ENCODE results near the gene CPSF3. TPM values are rescaled to one million over a fixed set of nuclear protein-coding genes. Genes with fewer than 3 reads are reported as not detected.

CPSF3 gene
- total and polyA plus RNA-seq, 9 of the 15 experiments (the other 6 are each of a cell fraction or from before 2014, with no cell fraction given) = 54.2 to 151 (median 94.5) TPM

DNA sequence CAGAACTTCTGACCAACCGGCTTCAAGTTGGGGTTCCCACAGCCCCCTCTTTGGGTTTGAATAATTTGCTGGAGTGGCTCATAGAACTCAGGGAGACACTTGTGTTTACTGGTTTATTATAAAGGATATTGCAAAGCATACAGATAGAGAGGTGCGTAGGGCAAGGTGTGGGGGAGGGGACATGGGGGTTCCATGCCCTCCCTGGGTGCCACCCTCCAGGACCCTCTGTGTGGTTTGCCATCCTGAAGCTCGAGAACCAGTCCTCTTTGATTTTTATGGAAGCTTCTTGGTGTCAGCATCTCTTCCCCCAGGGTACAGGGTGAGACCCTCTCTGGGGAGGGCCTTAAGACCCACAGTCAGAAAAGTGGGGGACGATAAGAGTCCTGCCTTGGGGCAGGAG is 38.9 kb upstream of the CPSF3 start:
- Histone ChIP-seq H3K9me1 (ENCODE audit: control insufficient read depth, insufficient read depth, low read length) (no peaks in the 10 kb centered on the region), H3K27ac (ENCODE audit: extremely low read depth, low read depth, low read length) (no peak overlapping the region), H2AFZ (ENCODE audit: low read depth, low read length) (no peak overlapping the region), H3K4me3 (no peak overlapping the region), H3K9ac (ENCODE audit: insufficient read depth in 1 of 2, low read depth in 2 of 2, low read length in 2 of 2) (no peak overlapping the region), H3K79me2 (ENCODE audit: control insufficient read depth, insufficient read depth, low read length) (no peaks in the 10 kb centered on the region), H3K27me3 (ENCODE audit: control insufficient read depth in 2 of 2, insufficient read depth in 2 of 2, low read length in 2 of 2) (no peaks in the 10 kb centered on the region), H3K36me3 (ENCODE audit: control insufficient read depth, insufficient read depth, low read length) (no peaks in the 10 kb centered on the region), H3K9me3 (replicated peaks; ENCODE audit: control insufficient read depth, insufficient read depth, low read depth, low read length) (no peaks in the 10 kb centered on the region), H3K4me1 (replicated peaks in 1 of 2; ENCODE audit: control insufficient read depth in 2 of 2, insufficient read depth in 2 of 2, low read length in 2 of 2) (peaks cover 8 to 10% of the 10 kb centered on the region in 2 experiments; a peak in 4 of 5 replicates), H4K20me1 (replicated peaks; ENCODE audit: control insufficient read depth, insufficient read depth, low read length) (no peaks in the 10 kb centered on the region), H3K4me2 (ENCODE audit: insufficient read depth, low read length) (no peak overlapping the region)
- no TSS peak for BruUV-seq (replicated peaks)
- CTCF ChIA-PET (ENCODE audit: low intra/inter-chr PET ratio) = no interaction called here
- no peak for FAIRE-seq
- DNase-seq (ENCODE audit: extremely low read depth in 1 of 4, low spot score in 3 of 4) = no peak
- no peak for ATAC-seq
- TF ChIP-seq ARHGAP35 (IDR thresholded peaks at IDR 0.05; ENCODE audit: partially characterized antibody) = no peak
- no peak for TF ChIP-seq SNRNP70 (optimal IDR thresholded peaks at IDR 0.05; ENCODE audit: low read depth, low read length)
- TF ChIP-seq ZNF41 (CRISPR knock-in tag; conservative IDR thresholded peaks at IDR 0.05) = no peak
- TF ChIP-seq XRCC3 (IDR thresholded peaks at IDR 0.05) = no peak
- intact Hi-C loops (cut with micrococcal nuclease) (no loop called here), in situ Hi-C loops (cut with MboI) (no loop called here)
- 52% methylated on average over 3 of the region's 4 CpGs for WGBS (ENCODE audit: insufficient coverage, low coverage, missing lambda C conversion rate)
- POLR2A ChIA-PET = no interaction called here

DNA sequence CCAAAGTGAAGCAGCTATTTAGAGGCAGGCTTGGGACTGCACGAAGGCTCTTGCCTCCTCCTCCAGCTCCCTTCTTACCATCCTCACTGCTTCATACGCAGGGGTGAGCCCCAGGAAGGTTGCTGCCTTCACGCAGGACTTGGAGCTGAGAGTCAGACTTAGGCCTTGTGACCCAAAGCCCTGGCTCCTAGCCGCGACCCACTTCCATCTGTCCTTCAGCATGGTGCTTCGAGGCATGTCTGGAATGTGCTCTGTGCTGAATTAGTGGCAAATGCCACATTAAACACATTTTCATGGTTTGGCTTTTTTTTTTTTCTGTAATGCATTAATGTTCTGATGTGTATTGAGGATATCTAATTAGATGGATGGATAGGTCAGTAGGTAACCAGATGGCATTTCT is 37.6 kb upstream of the CPSF3 start:
- in situ Hi-C loops (cut with MboI) (no loop called here), intact Hi-C loops (cut with micrococcal nuclease) (no loop called here)
- H2AFZ ChIP-seq (ENCODE audit: low read depth, low read length) = no peak overlapping the region
- DNase-seq (ENCODE audit: extremely low read depth in 1 of 4, low spot score in 3 of 4) (no peak), FAIRE-seq (no peak), ATAC-seq (no peak)
- no peak overlapping the region for H3K27ac ChIP-seq (ENCODE audit: extremely low read depth, low read depth, low read length)
- H3K9me1 ChIP-seq (ENCODE audit: control insufficient read depth, insufficient read depth, low read length) = no peaks in the 10 kb centered on the region
- BruUV-seq (replicated peaks) = no TSS peak
- H3K9ac ChIP-seq (ENCODE audit: insufficient read depth in 1 of 2, low read depth in 2 of 2, low read length in 2 of 2) = no peak overlapping the region
- CTCF ChIA-PET (ENCODE audit: low intra/inter-chr PET ratio) = no interaction called here
- H3K36me3 ChIP-seq (ENCODE audit: control insufficient read depth, insufficient read depth, low read length) = no peaks in the 10 kb centered on the region
- no peak overlapping the region for H3K4me2 ChIP-seq (ENCODE audit: insufficient read depth, low read length)
- no peaks in the 10 kb centered on the region for H3K9me3 ChIP-seq (replicated peaks; ENCODE audit: control insufficient read depth, insufficient read depth, low read depth, low read length)
- peaks cover 8 to 9% of the 10 kb centered on the region in 2 experiments; a peak in 4 of 5 replicates for H3K4me1 ChIP-seq (replicated peaks in 1 of 2; ENCODE audit: control insufficient read depth in 2 of 2, insufficient read depth in 2 of 2, low read length in 2 of 2)
- H3K4me3 ChIP-seq = no peak overlapping the region
- POLR2A ChIA-PET = interaction anchor here (0.6 kb wide), 1 partner anchor 1012 kb away, joined by 3 read pairs; no protein-coding TSS in a partner anchor
- no peaks in the 10 kb centered on the region for H3K79me2 ChIP-seq (ENCODE audit: control insufficient read depth, insufficient read depth, low read length)
- H4K20me1 ChIP-seq (replicated peaks; ENCODE audit: control insufficient read depth, insufficient read depth, low read length) = no peaks in the 10 kb centered on the region
- no peaks in the 10 kb centered on the region for H3K27me3 ChIP-seq (ENCODE audit: control insufficient read depth in 2 of 2, insufficient read depth in 2 of 2, low read length in 2 of 2)
- 60% methylated on average over 6 of the region's 6 CpGs for WGBS (ENCODE audit: insufficient coverage, low coverage, missing lambda C conversion rate)
- no peak for TF ChIP-seq SRSF7 (optimal IDR thresholded peaks at IDR 0.05; ENCODE audit: low read depth, low read length)
- no peak for TF ChIP-seq ZNF445 (CRISPR knock-in tag; IDR thresholded peaks at IDR 0.05; ENCODE audit: low read depth)
- TF ChIP-seq U2AF1 (optimal IDR thresholded peaks at IDR 0.05; ENCODE audit: low read depth, low read length) = no peak
- TF ChIP-seq CBX5 (IDR thresholded peaks at IDR 0.05; ENCODE audit: borderline replicate concordance, low read depth) = no peak
- TF ChIP-seq ZNF282 (CRISPR knock-in tag; IDR thresholded peaks at IDR 0.05) = no peak
- no peak for TF ChIP-seq NFIC (IDR thresholded peaks at IDR 0.05)
- no peak for TF ChIP-seq SRSF1 (IDR thresholded peaks at IDR 0.05; ENCODE audit: low read depth, low read length)
- TF ChIP-seq, protein P1, sequence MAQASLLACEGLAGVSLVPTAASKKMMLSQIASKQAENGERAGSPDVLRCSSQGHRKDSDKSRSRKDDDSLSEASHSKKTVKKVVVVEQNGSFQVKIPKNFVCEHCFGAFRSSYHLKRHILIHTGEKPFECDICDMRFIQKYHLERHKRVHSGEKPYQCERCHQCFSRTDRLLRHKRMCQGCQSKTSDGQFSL (CRISPR knock-in tag; IDR thresholded peaks at IDR 0.05) = no peak
- TF ChIP-seq, protein P1 (tag; IDR thresholded peaks at IDR 0.05) = no peak
- TF ChIP-seq SMARCC2 (IDR thresholded peaks at IDR 0.05; ENCODE audit: low read depth) = no peak
- no peak for TF ChIP-seq FOSL1 (tag; conservative IDR thresholded peaks at IDR 0.05)
- TF ChIP-seq, protein P2, sequence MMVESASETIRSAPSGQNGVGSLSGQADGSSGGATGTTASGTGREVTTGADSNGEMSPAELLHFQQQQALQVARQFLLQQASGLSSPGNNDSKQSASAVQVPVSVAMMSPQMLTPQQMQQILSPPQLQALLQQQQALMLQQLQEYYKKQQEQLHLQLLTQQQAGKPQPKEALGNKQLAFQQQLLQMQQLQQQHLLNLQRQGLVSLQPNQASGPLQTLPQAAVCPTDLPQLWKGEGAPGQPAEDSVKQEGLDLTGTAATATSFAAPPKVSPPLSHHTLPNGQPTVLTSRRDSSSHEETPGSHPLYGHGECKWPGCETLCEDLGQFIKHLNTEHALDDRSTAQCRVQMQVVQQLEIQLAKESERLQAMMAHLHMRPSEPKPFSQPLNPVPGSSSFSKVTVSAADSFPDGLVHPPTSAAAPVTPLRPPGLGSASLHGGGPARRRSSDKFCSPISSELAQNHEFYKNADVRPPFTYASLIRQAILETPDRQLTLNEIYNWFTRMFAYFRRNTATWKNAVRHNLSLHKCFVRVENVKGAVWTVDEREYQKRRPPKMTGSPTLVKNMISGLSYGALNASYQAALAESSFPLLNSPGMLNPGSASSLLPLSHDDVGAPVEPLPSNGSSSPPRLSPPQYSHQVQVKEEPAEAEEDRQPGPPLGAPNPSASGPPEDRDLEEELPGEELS (CRISPR knock-in tag; IDR thresholded peaks at IDR 0.05; ENCODE audit: borderline replicate concordance) = no peak
